Measurements from ENCODE around the gene G0S2.

G0S2 gene

DNA sequence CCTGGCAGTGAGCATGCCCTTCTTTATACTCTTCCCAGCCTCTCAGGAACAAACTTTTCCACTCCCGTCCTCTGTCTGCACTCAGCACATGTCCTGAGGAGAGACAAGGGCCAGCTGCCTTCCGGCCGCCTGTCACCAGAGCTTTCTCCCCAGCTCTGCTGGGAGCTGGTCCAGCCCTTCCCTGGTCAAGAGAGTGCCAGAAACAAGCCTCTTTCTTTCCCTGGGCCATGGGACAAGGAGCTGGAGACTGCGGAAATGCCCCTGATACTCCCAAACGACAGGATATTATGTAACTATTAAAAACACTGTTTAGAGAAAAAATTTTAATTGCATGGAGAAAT, 33.4 kb upstream of the G0S2 start:
- TF ChIP-seq, protein P1, sequence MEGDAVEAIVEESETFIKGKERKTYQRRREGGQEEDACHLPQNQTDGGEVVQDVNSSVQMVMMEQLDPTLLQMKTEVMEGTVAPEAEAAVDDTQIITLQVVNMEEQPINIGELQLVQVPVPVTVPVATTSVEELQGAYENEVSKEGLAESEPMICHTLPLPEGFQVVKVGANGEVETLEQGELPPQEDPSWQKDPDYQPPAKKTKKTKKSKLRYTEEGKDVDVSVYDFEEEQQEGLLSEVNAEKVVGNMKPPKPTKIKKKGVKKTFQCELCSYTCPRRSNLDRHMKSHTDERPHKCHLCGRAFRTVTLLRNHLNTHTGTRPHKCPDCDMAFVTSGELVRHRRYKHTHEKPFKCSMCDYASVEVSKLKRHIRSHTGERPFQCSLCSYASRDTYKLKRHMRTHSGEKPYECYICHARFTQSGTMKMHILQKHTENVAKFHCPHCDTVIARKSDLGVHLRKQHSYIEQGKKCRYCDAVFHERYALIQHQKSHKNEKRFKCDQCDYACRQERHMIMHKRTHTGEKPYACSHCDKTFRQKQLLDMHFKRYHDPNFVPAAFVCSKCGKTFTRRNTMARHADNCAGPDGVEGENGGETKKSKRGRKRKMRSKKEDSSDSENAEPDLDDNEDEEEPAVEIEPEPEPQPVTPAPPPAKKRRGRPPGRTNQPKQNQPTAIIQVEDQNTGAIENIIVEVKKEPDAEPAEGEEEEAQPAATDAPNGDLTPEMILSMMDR (IDR thresholded peaks at IDR 0.05; ENCODE audit: insufficient read depth, low read depth, low read length, missing control alignments) = no peak
- DNase-seq (ENCODE audit: low read depth) = no peak
- no peak overlapping the region for H3K4me3 ChIP-seq (ENCODE audit: low read length)

DNA sequence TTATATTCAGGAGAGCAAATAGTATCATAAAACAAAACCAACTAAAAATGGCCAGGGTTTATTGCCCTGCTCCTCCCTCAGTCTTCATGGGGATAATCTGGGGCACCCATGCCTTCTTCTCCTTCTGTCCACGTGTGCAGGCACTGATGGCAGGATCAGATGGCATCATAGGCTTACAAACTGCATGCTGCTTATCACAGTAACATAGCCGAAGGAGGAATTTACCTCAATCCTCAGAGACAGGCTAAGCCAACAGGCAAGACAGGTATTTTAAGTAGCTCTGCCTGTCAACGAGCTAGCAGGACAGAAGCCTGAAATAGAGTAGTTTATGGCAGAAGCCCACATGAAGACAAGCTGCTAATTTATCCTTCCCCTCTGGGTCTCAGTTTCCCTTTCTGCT, 32.4 kb upstream of the G0S2 start:
- TF ChIP-seq, protein P1 (IDR thresholded peaks at IDR 0.05; ENCODE audit: insufficient read depth, low read depth, low read length, missing control alignments) = no peak
- H3K4me3 ChIP-seq (ENCODE audit: low read length) = no peak overlapping the region
- peak; percentile 51 for DNase-seq (ENCODE audit: low read depth)

DNA sequence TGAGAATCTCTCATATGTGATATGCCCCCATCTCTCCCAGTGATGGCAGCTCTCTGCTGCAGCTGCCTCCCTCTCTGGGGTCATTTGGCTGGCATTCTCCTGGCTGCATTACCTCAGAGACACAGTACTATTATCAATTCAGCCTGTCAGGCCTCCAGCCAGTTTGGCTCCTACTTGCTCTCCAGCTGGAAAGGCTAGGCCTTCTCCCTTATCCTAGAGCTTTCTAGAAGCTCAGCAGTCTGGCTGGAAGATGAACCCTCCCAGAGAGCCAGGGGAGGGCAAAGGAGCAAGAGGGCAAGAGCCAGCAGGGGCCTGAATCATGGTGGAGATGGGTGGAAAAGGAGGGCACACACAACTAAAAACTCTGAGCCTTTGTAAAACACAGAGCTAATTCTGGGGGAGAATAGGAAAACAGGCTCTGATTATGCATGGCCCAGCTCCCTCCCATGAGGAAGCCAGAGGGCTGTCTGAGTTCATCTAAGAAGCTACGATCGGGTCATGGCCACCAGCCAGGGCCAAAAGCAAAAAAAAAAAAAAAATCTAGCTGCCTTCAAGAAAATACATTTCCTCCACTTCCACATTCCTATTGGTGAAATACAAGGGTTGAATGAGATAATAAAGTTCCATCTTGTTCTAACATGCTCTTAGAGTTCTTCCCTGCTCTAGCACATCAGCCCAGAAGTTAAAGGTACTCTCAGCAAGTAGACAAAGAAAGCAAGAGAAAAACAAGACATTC, 31.8 kb upstream of the G0S2 start:
- peak; percentile 59 for DNase-seq (ENCODE audit: low read depth)
- TF ChIP-seq, protein P1 (IDR thresholded peaks at IDR 0.05; ENCODE audit: insufficient read depth, low read depth, low read length, missing control alignments) = no peak
- H3K4me3 ChIP-seq (ENCODE audit: low read length) = no peak overlapping the region

DNA sequence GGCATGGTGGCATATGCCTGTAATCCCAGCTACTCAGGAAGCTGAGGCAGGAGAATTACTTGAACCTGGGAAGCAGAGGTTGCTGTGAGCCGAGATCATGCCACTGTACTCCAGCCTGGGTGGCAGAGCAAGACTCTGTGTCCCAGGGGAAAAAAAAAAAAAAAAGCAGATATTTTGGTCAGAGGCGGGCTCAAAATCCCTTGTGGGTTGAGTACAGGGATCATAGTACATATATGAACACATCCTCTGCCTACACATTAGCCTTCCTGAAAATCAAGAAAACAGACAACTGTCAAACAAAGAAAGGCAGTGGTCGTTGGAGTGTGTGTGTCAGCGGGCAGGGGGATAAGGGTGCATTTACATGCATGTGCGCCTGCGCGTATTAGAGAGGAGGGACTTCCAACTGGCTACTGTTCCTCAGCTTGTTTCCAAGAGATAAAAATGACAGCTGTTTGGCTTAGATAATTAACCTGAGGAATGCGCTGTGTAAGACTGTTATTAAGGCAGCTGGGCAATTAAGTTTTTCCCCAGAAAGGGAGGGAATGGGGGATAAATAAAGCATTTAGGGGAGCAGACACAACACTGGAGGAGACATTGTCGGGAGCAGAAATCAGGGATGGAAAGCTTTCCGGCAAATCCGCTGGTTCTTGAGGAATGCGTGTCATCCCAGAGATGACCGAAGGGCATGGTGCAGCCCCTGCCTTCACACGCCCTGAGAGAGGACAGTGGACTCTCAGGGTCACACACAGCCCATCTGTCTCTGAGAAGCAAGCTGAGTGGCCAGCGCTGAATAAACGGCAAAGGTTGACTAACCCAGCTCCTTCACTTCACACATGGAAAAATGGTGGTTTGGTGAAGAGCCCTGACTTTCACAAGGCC, 29.4 kb upstream of the G0S2 start:
- DNase-seq (ENCODE audit: low read depth) = no peak
- TF ChIP-seq, protein P1 (IDR thresholded peaks at IDR 0.05; ENCODE audit: insufficient read depth, low read depth, low read length, missing control alignments) = no peak
- H3K4me3 ChIP-seq (ENCODE audit: low read length) = no peak overlapping the region

DNA sequence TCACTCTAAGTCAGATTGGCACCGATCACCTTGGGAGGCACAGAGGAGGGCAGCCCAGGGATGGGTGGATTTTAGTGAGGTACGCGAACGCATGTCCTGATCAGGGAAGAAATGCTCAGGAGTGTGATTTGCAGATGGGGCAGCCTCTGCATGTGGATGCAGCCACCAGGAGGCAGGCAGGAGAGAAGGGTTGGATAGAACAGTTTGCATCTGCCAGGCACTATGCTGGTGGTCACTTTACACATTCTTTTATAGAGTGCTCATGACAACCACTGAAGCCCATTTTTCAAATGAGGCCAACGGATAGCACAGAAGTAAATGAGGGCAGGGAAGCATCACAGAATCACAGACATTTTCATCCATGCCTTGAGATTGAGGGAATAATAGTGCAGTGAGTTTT, 28.7 kb upstream of the G0S2 start:
- H3K4me3 ChIP-seq (ENCODE audit: low read length) = peak overlapping the region; percentile 88
- peak; percentile 51 for DNase-seq (ENCODE audit: low read depth)
- TF ChIP-seq, protein P1 (IDR thresholded peaks at IDR 0.05; ENCODE audit: insufficient read depth, low read depth, low read length, missing control alignments) = peak; percentile 60

DNA sequence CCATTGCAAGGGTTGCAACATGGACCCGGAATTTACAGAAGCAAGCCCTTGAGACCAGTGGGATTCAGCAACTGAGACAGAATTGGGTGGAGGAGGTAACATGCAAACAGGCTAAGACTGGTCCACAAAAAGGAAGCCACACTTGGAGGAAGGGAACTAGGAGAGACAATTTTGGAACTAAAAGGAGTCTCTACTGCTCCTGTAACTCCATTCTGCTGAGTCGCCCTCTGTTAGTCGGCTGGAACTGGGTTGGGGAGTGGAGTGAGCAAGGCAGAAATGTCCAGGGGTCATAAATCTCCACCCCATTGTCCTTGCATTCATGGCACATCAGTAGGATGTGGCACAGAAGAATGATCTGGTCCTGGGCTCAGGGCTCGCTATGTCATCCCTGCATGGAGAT, 28.1 kb upstream of the G0S2 start:
- no peak for DNase-seq (ENCODE audit: low read depth)
- TF ChIP-seq, protein P1 (IDR thresholded peaks at IDR 0.05; ENCODE audit: insufficient read depth, low read depth, low read length, missing control alignments) = no peak
- peak overlapping the region; percentile 88 for H3K4me3 ChIP-seq (ENCODE audit: low read length)
